Renal cortex interstitium (tissue), 11 donors: ENCODE measurements around the gene SP7. TPM values are rescaled to one million over a fixed set of nuclear protein-coding genes. Genes with fewer than 3 reads are reported as not detected.
"Not testable (repeated sequence)": the region's sequence is repeated elsewhere in the genome, so short reads cannot be mapped to it uniquely, and the experiment has no call there.

Source experiments
- DNase-seq, 11 donors: peaks; one replicate each; pipeline ENCODE4 v3.0.0-alpha.2; 2013; ENCODE audit warnings: low read depth in 9 of 11, low spot score in 4 of 11; ENCODE audit errors: extremely low read depth in 1 of 11
- polyA plus RNA-seq, 3 donors: library from polyadenylated mRNA; unstranded; fragments of 120-200 nt; gene quantifications; one replicate each; pipeline ENCODE4 v1.2.1, GENCODE V29; 2013; ENCODE audit not compliant: insufficient read length in 3 of 3

The SP7 gene
- polyA plus RNA-seq, 3 donors: 0.20 to 0.23 TPM; not detected in 1

DNA sequence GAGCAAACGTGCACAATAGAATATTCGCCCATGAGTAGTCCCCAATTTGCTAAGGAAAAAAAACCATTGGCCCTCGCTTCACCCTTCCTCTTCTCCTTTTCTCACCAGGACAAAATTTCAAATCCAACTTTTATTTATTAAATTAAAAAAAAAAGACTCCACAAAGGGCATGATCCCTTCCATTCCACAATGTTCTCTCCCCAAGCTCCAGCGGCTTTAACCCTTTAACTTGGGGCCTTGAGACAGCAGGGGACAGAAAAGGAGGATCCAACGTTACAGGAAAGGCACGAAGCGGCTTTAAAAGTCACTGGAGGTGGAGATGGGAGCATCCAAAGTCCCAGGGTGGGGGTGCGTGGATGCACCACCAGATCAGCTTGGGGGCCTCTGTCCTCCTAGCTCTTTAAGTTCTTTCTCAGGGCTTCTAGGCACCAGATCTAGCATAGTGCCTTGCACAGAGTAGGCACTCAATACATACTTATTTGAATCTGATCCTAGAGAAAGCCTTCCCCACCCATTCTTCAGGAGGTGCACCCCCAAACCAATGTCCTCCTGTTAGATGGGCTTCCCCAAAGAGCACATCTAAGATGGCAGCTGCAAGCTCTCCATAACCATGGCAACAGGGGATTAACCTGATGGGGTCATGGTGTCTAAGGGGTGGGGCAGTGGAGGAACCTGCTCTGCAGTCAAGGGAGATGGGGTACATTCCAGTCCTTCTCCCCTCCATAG lies 9.5 kb downstream of the SP7 start:
- DNase-seq: no peak

DNA sequence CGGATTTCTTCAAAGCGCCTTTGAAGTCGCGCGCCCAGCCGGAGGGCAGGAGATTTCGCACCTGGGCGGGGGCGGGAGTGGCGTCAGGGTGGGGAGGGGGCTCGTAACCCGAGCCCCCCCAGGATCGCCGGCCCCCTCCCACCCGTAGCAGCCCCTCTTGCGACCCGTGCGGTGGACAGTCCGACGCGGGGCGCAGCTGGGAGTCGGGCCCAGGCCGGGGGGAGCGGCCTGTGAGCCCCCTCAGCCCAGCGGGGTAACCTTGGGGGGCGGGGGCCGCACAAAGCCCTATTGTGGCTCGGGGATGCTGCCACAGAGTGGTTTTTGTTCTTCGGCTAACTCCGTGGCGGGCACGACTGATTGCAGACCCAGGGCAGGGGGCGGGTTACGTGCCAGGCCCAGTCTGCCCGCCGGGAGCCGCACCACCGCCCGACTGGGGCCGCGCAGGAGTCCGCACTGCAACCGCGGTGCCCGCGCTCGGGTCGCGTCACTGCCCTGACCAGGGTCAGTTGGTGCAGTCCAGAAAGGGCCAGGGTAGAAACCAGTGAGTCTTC lies 10.6 kb downstream of the SP7 start:
- DNase-seq: peak in 4 of 11 donors; percentile 7 to 38 (median 28)

DNA sequence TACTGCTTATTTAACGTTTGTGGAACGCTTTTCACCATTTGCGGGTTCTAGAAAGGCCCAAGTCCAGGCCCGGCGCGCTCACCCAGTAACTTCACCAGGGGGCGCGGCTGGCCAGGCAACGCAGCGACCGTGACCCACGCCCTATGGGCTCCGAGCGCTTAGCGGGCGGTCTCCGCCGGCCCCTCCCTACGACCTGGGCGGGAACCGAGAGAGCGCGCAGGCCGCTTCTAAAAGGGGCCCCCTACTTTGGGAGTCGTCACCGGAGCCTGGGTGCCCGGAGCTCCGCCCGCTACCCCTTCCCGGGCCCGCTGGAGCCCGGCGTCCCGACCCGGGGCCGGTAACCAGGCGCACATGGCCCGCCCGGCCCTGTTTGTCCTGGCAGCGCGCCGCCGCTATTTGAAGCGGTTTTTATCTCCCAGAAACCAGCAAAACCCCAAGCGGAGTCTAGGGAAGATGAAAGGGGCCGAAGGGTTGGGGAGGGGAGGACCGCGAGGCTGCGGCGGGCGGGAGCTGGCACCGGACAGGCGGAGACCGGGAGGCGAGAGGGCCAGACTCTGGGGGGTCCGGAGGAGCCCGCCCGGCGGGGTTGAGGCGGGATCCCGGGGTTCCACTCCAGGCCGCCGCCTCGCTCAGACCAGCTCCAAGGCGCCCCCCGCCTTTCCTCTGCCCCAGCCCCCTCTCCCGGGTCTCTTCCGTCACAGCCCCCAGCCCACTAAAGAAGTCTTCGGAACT lies 11.2 kb downstream of the SP7 start:
- peak; percentile 75 to 92 (median 88) for DNase-seq

DNA sequence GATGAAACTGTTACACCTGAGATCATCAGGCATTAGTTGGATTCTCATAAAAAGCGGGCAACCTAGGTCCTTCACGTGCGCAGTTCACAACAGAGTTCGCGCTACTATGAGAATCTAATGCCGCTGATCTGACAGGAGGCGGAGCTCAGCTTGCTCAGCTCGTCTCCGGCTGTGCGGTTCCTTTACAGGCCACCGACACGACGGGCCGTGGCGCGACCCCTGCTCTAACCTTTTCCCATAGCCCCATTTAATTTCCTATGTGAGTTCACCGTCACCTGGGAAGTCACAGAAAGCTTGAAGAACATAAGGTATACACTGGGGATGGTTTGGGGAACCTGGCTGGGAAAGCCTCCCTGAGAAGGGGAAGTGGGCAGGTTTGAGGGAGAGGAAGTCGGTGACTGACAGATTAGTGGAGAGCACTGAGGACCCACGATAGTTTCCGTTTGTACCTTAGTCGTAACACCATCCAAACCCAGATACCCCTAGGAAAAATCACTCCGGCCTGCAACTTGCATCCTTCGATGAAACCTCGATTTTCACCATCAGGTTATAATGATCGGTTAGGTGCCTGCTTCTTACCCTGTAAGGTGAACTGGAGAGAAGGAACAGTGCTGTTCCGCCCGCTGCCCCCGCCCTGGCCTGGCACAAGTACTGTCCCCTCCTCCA lies 11.9 kb downstream of the SP7 start:
- DNase-seq: peak in 1 of 11 donors; percentile 24

- no peak for DNase-seq
These were observed 15.6 kb downstream of the SP7 start for GRCh38 chr12:53320352-53321195.

GRCh38 chr12:53313996-53314395 lies 22.2 kb downstream of the SP7 start:
- DNase-seq: no peak

DNA sequence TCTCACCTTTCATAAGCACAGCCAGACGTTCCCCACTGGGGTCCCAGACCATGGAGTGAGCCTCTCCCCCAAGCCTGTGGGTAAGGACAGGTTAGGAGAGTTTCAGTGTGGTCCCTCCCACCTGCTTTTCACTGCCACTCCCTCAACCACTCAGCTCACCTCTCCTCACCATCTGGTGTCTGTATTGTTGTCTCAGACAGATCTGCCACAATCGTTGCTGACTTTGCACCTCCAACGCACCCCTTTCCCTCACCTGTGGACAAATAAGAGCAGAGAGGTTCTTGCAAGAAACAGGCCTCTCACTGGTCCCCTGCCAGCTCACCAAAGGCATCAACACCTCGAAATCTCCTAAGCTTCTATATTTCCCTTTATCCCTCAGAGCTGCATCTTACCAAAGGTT lies 27.9 kb downstream of the SP7 start:
- DNase-seq: no peak

- no peak for DNase-seq
These were observed 29.3 kb downstream of the SP7 start for GRCh38 chr12:53306826-53307225.

DNA sequence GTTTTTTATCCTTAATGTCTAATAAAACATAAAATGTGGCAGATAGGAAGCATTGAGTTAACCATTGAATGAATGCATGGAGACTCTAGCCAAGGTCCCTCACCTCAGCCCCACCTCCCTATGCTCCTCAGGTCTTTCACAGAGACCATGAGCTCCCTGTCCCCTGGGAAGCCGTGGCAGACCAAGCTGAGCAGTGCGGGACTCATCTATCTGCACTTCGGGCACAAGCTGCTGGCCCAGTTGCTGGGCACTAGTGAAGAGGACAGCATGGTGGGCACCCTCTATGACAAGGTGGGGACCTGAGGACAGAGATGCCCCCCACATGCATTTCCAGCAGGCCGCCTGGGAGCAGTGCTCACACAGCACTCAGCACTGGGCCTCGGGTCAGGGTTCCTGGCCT lies 33.3 kb downstream of the SP7 start:
- no peak for DNase-seq

- DNase-seq: no peak
These were observed 36.0 kb downstream of the SP7 start for GRCh38 chr12:53300187-53300586.

- peak; percentile 68 to 91 (median 83) for DNase-seq
These were observed 36.5 kb downstream of the SP7 start, which contains the start of gene MYG1 for GRCh38 chr12:53299454-53300180. TSS of gene MYG1 (plus strand) at chr12:53299695. CDS start at chr12:53299738, 43 bp downstream.

DNA sequence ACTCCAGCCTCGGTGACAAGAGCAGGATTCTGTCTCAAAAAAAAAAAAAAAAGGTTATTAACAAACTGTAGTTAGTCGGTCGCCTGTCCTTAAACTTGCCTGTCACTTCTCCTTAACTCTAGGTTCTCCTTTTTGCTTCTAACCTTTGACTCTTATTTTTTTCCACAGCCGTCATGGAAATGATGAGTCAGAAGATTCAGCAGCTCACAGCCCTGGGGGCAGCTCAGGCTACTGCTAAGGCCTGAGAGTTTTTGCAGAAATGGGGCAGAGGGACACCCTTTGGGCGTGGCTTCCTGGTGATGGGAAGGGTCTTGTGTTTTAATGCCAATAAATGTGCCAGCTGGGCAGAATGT lies 37.1 kb downstream of the SP7 start:
- peak in 1 of 11 donors; percentile 36 for DNase-seq

DNA sequence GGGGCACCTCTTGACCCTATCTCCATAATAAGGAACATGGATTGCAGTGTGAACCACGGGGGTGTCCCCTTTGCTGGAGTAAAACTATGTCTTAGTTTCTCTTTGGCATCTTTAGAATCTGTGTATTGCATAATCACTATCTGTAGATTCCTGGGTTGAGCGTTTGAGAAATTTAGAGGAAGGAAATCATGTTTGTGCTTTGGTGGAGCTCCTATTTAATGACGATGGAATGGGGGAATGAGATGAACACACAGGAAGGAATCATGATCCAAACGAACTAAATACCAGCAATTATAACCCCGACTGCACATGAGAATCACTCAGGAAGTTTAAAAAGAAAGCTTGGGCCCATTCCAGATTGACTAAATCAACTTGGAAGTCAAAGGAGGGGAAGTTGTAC lies 38.0 kb downstream of the SP7 start:
- no peak for DNase-seq

- DNase-seq: not testable (repeated sequence)
These were observed 39.0 kb downstream of the SP7 start for GRCh38 chr12:53297106-53297505.

- DNase-seq: no peak
These were observed 40.3 kb downstream of the SP7 start for GRCh38 chr12:53295891-53296219.

- DNase-seq: peak; percentile 70 to 88 (median 84)
These were observed 40.9 kb downstream of the SP7 start, which contains the start of gene PFDN5 for GRCh38 chr12:53295070-53295890. TSS of gene PFDN5 (plus strand) at chr12:53295542. CDS start at chr12:53295568, 26 bp downstream.

- no peak for DNase-seq
These were observed 43.7 kb downstream of the SP7 start for GRCh38 chr12:53292426-53292825.
